ENCODE data around the gene HOXA4.
A peak's percentile ranks its signal among the peaks of the same experiment; 100 is the strongest.

HOXA4 gene

DNA sequence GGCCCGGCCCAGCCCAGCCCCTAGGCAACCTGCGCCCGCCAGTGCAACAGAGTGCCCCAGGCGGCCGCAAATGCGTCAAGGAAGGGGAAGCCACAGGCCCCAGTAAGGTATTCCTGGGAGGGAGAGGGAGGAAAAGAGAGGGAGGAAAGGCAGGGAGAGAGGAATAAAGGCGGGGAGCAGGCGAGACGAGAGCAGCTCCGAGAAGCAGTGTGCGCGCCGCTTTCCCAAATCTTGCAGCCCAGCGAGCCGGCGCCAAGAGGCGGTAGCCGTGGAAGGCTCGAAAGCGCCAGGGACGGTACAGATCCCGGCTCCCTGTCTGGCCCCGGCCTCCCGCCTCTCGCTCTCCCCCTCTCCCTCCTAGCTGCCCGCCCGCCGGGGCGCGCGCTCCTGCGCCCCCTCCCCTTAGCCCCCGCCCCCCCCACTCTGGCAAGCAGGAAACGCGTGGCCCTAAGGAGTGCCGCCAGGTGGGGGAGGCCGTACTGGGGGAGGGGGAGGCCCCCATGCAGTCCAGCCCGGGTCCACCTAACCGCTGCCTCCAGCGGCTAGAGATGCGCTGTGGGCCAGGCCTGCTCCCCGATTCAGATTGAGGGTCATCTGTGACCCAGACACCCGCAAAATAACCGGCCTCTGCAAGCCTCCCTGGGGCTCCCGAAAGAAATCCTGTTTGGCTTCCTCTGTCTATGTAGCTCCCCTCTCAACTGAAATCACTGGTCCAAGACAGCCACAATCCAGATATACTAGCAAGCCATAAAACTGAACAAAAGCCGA, 39.3 kb upstream of the HOXA4 start:
- DNase-seq (ENCODE audit: low spot score) = no peak

DNA sequence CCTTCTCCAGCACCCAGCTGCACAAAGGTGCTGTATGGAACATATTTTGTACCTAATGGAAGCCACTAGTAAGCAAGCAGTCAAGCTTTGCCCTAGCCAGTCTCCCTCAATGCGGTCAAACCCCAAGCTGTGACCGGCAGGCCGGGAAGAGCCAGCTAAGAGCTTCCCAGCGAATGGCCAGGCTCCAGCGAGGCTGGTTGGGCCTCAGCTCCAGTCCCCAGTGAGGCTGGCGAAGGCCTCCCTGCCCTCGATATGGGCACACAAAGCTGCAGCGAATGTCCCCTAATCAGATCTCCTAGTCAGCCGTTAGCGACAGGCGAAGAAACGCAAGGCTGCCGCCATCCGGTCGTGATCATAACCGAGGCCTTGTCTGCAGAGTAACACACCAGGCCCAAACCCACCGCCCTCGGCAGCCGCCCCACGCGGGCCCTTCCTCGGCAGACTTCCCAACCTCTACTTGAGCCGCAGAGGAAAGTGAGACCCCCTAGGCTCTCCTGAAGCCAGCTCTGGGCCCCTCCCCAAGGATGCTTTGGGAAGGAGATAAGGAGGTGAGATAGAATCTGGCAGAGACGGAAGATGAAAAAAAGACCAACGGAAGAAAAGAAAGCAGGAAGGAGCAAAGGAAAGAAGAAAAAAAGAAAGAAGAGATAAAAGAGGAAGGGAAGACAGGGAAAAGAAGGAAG, 37.8 kb upstream of the HOXA4 start:
- DNase-seq (ENCODE audit: low spot score) = no peak

DNA sequence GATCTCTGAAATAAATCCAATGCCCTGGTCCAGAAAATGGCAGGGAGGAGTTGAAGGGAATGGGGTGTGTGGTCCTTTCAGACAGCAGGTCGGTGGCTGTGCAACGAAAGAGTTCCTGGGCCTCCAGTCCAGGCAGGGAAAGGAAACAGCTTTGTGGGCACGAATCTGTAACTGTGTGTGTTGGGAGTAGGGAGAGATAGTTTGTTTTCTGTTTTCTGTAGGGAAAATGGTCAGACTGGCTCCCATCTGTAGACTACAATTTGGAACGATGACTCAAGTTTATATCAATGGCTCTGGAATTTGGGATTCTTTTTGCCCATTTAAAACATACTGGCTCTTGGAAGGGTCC, 37.3 kb upstream of the HOXA4 start:
- DNase-seq (ENCODE audit: low spot score) = no peak

DNA sequence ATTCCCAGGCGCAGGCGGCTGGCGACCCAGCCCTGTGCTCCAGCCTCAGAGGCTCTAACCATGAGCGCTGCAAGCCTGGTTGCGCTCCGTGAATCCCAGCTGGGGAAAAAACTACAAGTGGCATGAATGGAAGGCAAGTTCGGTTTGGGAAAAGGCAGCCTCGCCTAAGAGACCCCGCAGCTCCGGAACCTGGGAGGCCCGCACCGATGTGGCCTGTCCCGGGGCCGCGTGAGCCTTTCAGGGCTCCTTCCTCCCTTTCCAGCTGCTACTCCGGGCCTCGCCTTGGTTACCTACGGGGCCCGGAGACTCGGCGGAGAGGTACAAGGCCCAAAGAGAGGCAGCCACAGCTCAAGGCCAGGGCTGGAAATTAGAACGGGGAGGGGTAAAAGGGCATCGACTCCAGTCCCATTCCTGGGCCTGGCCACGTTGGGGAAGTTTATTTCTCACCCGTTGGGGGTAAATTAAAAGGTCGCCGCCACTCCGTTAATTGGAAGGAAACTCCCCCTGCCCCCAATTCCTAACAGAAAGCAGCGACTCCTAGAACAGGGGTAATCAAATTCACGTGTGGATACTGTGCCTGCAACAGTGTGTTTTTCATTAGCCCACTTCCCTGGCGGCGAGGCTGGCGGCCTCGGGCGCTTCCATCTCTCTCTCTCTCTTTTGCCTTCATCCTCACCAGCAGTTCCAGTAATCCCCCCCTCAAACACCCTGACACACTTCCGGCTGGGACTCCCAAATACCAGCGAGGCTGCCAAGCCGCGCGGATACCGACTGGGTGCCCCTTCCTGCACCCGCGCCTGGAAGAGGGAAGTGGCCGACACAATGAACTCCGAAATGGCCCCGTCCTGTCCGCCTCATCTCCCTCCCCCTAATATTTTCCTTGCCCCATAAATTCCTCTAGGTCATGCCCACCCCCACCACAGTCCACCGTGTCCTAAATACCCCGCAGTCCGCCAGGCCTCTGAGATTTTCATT, 36.3 kb upstream of the HOXA4 start:
- DNase-seq (ENCODE audit: low spot score) = no peak

DNA sequence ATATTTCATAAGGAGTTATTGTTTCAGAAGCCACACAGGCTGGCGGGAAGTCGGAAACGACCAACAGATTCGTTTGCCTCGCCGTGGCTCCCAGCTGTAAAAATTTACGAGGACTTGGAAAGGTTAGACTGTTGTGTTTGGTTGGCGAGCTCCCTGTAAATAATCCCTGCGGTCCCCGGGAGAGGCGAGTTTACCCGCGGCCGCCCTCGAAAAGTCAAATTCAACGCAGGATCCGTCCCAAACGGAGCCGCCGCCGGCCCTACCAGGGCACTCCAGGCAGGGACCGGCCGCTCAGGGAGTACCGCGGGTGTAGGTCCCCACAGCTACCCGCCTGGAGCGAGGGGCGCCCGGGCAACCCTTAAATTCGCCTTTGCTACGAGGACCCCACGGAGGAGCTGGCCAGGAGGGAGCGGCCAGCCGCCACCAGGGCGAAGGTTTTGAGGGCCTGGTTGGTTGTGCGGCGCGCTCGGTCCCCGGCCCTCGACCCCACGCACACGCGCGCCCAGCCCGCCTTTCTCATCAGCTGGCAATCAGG, 35.5 kb upstream of the HOXA4 start:
- no peak for DNase-seq (ENCODE audit: low spot score)

DNA sequence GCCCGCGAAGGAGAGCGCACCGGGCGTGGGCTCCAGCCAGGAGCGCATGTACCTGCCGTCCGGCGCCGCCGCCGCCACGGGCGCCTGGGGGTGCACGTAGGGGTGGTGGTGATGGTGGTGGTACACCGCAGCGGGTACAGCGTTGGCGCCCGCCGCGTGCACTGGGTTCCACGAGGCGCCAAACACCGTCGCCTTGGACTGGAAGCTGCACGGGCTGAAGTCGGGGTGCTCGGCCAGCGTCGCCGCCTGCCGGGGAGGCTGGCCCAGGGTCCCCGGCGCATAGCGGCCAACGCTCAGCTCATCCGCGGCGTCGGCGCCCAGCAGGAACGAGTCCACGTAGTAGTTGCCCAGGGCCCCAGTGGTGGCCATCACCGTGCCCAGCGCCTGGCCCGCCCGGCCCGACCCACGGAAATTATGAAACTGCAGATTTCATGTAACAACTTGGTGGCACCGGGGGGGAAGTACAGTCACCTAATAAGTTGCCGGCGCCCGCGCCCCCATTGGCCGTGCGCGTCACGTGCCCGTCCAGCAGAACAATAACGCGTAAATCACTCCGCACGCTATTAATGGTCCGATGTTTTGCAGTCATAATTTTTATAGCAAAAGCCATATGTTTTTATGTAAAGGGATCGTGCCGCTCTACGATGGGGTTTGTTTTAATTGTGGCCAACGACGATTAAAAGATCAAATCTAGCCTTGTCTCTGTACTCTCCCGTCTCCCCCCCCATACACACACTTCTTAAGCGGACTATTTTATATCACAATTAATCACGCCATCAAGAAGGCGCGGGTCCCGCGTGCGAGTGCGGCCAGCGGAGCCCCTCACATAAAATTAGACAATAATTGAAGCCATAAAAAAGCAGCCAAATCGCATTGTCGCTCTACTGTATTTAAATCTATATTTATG, 34.8 kb upstream of the HOXA4 start, which contains the start of gene HOXA9:
Gene HOXA9 (minus strand): TSS at position 449 of the 907 bp plus-strand sequence. CDS start 80 bp downstream, at position 369.
- DNase-seq (ENCODE audit: low spot score) = no peak

DNA sequence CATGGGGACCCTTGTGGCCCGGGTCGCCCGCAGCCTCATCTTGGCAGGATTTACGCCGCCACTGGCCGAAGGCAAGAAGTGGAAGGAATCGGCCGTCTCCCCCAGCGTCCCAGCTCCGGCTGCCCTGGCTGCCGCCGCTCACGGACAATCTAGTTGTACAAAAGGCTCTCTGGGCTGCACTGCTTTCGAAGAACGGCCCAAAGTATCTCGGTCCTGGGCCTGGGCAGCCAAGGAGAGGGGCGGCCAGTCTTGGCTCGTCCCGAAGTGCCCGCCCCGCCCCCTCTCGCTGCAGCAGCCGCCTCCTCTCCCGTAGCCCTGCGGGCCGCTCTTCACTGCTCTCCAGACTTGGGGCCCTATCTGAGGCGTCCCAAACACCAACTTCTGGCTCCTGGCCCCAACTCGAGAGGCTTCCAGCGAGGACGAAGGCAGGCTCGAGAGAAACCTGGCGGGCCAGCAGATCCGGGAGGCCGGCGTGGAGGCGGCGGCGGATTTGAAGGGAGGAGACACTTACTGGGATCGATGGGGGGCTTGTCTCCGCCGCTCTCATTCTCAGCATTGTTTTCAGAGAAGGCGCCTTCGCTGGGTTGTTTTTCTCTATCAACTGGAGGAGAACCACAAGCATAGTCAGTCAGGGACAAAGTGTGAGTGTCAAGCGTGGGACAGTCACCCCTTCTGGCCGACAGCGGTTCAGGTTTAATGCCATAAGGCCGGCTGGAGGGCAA, 34.0 kb upstream of the HOXA4 start:
- DNase-seq (ENCODE audit: low spot score) = no peak

DNA sequence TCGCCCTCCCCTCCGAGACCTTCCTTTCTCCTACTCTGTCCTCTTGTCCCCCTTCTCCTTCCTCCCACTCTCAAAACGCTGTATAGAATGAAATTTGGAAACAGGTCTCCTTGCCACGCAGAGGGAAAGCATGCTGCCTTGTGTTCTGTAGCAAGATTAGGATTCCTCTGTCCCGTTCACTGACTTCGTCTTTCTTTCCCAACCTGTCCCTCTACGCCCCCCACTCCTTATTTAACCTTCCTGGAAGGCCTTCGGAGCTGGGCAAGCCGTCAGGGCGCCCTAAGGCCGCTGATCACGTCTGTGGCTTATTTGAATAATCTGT, 33.4 kb upstream of the HOXA4 start:
- DNase-seq (ENCODE audit: low spot score) = no peak

DNA sequence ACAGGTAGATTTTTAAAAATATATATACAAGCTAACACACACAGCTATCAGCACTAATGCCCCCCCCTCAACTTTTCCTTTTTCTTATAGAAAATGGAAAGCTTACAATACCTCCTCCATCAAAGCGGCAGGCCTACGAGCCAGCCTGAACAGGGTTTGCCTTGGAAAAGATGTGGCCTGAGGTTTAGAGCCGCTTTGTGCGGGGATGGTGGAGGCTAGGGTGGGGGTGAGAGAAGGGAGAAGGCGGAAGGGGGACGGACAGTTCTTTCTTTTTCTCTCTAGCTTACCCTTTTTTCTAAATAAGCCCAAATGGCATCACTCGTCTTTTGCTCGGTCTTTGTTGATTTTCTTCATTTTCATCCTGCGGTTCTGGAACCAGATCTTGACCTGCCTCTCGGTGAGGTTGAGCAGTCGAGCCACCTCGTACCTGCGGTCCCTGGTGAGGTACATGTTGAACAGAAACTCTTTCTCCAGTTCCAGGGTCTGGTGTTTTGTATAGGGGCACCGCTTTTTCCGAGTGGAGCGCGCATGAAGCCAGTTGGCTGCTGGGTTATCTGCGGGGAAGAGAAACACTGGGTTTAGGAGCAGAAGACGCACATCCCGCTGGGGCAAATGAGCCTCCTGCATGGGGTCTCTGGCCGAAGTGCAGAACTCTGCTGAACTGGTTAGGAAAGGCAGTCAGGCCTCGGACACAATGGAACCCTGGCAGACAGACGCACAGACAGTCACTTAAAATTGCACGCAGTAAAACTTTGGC, 32.9 kb upstream of the HOXA4 start:
- no peak for DNase-seq (ENCODE audit: low spot score)

DNA sequence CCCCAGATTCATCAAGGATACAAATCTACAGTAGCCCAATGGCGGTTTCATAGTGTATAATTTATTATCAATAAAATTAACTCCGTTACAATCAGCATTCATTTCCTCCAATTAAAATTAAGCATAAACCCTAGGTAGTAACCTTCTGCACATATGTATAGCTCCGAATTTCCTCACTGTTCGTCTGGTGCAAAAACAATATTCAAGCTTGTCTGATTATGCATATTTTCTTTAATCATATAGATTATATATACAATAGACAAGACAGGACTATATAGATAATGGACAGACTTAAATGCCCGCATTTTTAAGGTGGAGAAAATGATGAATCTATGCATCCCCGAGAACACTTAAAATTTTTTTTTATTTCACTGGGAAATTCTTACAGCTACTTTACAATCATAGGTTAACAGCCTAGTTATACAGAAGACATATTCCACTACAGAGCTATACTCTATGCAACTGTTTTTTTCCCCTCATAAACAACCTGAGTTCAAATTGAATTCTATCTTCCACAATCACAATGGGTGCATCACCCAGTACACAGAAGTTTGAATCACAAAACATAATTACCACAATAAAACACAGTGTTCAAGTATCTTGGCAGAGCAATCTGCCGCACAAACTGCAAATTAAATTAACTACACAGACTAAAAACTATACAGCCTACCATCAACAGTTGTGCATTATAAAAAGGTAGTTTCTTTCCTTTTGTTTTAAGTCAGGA, 32.2 kb upstream of the HOXA4 start:
- DNase-seq (ENCODE audit: low spot score) = no peak

DNA sequence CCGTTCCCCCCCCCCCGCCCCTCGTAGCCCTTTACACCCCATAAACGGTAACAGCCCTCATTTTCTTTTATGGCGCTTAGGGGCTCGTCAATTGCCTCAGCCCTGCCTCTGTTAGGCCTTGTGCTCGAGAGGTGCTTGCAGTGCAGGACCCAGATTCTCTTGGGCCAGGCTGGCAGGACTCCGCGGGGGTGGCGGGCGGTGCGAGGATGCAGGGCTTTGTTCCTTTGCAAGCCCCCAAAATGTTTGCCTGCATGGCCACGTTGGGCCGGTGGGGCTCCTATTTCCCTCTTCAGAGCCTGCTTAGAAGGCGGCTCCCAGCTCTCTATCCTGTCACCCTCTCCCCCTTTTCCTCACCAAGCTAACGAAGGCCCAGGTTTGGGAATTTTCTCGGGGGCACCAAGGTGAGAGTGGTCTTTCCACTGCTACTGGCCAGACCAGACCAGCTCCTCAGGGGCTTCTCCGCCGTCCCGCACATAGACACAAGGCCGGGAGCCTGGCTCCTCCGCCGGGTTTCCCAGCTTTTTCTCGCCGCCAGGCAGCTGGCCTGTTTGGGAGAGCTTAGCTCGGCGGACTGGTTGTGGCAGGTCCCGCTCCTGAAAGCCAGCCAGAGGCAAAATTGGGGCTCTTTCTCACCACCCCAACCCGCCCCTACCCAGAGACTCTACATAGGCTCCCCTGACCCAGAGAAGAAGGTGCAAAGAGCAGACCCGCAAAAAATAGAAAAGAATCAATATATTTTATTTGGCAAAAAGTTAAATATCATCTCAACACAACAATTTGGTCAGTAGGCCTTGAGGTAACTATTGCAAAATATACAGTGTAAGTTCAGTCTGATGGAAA, 31.4 kb upstream of the HOXA4 start:
- DNase-seq (ENCODE audit: low spot score) = no peak

DNA sequence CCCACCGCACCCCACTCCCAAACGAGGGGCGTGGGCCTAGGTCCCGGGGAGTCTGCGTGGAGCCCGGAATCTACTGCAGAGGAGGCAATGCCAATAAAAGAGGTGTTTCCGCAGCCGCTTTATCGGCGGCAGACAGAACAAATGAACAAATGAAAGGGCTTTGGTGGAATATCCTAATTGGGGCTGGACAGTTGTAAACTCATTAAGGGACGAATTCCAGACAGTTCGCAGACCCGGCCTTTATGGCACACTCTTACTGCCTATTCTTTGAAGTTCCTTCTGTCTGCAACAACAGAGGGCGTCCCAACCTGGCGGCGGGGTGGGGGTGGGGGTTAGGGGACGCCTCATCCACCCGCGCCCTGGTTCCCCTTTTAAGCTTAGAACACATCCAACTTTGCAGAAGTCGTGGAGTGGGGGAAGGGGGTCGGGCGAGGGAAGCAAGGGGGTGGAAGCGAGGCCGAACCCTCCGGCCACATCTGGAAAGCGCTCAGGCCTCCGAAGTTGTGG, 30.7 kb upstream of the HOXA4 start:
- DNase-seq (ENCODE audit: low spot score) = peak; percentile 21

DNA sequence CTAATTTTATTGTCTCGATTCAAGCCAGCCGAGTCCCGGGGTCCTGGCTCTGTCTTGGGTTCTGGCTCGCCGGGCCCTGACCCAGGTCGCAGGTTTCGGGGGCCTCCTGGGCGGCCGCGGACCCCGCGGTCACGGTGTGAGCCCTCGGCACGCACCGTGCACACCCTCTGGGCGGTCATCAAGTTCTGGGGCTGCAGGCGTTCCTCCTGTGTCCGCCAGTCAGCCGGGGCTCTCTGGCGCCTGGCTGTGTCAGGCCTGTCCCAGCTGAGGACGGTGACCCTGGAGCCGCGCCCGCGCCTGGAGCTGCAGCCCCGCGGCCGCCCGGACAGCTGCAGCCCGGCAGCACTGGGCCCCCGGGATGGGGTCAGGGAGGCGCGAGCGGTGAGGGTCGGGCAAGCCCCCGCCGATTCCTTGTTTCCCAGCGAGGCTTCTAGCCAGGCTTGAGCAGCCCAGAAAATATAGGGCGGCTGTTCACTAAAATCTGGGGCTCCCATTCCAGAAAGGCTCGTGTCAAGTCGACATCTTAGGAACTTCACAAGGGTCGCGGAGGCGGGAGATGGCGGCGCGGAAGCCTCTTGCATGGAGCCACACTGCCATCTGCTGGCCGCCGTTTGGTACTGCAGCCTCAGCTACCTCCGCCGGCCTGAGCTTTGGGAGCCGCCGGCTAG, 30.1 kb upstream of the HOXA4 start:
- DNase-seq (ENCODE audit: low spot score) = peak; percentile 55

DNA sequence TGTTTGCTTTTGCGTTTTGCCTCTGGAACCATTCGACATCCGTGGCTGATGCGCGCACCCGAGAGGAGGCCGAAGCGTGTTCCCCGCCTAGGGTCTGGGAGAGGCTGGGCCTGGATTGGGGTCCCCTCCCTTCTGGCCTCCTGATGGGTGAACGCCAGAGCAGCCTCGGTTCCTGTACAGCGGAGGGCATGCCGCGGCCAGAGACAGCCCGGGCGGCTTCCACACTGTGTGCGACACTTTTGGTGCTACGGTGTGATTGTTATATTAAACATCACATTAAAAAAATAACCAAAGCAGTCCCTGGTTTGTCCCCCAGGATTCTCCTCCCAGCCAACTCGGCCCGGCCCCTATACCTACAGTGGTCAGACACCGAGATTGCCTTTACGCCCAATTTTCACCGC, 29.6 kb upstream of the HOXA4 start:
- no peak for DNase-seq (ENCODE audit: low spot score)

DNA sequence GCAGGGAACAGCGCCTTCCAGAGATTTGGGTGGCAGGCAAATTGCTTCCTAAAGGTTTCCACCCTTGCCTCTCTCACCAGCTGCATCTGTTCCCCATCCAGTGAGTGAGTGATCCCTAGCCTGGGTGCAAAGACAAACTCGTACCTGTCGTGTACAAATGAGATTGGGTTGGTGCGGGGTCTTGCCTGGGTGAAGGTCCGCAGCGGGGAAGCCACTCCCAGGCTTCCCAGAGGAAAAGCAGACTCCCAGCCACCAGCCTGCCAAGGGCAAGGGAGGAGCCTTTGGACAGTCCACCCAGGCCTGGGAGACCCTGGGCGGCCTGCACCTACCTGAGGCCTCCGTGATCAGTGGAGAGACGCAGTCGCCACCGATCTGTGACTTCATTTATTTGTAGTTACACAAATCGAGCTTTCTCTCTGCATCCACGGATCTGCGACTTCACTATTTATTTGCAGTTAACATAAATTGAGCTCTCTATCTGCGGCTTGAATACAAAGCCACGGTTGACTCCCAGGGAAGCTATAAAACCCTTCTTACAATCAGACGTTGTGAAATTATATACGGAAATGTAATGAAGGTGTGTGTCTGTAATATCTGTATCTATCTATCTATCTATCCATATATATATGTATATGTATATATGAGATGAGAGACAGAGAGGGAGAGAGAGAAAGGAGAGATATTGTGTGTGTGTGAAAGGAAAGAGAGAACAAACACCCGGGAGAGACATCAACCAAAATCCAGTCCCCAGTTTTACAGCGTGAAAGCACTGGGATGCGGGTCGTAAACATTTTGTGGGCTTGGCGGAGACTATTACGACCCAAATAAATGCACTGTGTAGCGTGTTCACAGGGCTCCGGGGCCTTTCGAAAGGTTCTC, 28.9 kb upstream of the HOXA4 start:
- DNase-seq (ENCODE audit: low spot score) = no peak

DNA sequence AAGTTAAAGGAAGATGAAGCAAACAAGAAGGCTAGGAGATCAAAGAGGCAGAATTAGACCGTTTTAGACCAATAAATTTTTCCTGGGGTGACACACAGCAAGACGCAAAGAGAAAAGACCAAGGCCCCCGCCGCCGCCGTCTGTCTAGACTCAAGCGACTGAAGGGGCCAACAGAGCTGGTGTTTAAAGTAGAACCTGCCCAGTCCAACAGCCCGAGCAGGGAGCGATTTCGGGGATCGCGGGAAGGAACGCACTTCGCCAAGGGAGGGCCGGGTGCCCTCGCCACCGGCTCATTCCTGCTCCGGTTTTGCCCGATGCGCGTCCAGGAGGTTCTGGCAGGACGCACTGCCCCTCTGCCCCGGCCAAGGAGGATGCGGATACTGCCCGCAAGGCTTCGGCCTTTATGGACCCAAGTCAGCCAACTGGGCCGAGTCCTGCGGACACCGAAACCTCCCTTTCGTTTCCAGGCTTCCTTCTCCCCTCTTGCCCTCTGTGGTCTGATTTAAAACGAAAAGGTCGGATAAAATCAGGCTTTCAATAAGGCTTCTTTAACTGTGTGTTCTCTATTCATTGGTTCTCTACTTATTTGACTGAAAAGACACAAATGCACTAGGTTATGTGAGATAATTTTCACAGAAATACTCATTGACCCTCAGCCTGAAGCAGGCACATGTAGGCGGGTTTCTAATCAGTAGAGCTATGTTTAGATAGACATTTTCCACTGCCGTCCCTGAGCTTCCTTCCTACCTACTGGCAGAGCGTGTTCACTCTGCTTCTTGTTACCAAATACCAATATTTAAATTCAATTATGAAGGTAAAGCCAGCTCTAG, 28.1 kb upstream of the HOXA4 start:
- DNase-seq (ENCODE audit: low spot score) = no peak
